C4-2B (cell line): ENCODE data around the gene MGST3.

Source experiments
- ZFX ChIP-seq: fragments of 450-650 bp; IDR thresholded peaks from 2 replicates; pipeline ENCODE4 v1.6.1; 2017
- TF ChIP-seq, protein P1 (sequence below): fragments of 450-650 bp; conservative IDR thresholded peaks from 2 replicates; pipeline ENCODE4 v1.5.1; 2017; ENCODE audit warnings: mild to moderate bottlenecking

DNA sequence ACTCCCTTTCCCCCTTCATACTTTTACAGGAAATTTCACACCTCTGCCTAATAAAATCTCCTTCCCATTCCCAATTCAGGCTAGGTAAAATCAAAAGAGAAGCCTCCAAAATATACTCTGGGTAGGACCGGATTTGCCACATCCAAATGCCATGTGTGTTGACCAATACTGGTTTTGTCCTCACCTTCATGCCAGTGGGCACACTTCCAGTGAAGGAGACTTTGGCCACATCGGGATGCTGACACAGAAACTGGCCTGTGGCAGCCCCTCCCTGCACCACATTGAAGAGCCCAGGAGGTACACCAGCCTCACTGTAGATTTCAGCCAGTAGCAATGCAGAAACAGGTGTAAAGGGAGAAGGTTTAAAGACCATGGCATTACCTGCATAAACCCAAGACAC, 49.3 kb downstream of the MGST3 start:
- TF ChIP-seq, protein P1, sequence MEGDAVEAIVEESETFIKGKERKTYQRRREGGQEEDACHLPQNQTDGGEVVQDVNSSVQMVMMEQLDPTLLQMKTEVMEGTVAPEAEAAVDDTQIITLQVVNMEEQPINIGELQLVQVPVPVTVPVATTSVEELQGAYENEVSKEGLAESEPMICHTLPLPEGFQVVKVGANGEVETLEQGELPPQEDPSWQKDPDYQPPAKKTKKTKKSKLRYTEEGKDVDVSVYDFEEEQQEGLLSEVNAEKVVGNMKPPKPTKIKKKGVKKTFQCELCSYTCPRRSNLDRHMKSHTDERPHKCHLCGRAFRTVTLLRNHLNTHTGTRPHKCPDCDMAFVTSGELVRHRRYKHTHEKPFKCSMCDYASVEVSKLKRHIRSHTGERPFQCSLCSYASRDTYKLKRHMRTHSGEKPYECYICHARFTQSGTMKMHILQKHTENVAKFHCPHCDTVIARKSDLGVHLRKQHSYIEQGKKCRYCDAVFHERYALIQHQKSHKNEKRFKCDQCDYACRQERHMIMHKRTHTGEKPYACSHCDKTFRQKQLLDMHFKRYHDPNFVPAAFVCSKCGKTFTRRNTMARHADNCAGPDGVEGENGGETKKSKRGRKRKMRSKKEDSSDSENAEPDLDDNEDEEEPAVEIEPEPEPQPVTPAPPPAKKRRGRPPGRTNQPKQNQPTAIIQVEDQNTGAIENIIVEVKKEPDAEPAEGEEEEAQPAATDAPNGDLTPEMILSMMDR, result no peak
- TF ChIP-seq ZFX, result no peak
